ENCODE data around the gene UPK3B.
"Not testable (repeated sequence)": the region's sequence is repeated elsewhere in the genome, so short reads cannot be mapped to it uniquely, and the experiment has no call there.

The UPK3B gene

DNA sequence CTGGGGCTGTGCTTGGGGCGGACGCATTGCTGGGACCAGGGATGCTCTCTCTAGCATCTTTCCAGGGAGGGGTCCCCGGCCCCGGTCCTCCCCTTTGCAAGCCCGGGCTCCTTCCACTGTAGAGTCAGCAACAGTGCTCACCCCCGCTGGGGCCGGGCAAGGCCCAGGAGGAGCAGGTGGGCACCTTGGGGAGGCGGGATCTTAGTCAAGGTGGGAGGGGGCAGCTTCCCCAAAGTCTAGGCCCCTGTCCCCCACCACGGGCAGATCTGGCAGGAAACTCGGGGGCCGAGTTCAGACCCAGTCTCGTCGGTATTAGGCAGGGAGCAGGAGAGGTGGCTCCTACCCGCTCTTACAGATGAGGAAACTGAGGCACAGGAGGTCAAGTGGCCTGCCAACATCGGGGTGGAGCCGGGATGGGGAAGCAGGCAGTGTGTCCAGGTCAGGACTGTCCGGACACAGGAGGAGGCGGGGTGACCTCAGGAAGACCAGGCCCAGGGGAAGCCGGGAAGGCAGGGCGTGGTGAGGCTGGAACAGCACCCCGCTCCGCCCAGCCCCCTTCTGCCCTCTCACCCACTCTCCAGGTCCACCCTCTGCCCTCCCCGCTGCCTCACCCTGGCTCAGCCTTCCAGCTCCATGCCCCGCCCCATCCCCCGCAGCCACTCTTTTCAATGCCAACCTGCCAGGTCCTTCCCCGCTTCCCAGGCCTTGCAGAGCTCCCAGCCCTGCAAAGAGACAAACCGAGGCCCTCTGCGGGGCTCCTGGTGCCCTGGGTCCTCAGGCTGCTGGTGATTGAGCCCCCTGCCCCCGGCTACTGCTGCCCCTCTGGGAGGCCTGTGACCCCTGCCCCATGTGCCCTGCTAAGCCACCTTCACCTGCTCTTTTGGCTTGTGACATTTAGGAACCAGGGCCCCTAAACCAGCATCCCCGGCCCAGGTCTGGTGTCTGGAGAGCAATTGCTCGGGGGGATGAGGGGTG, 1.8 kb downstream of the UPK3B start:
- H3K27me3 ChIP-seq (replicated peaks; ENCODE audit: control insufficient read depth, insufficient read depth, low read length); DNase-seq (ENCODE audit: extremely low read depth, insufficient read length); H3K36me3 ChIP-seq (ENCODE audit: control insufficient read depth, insufficient read depth, low read length); H3K4me3 ChIP-seq (replicated peaks; ENCODE audit: low read depth, low read length): not testable (repeated sequence)

DNA sequence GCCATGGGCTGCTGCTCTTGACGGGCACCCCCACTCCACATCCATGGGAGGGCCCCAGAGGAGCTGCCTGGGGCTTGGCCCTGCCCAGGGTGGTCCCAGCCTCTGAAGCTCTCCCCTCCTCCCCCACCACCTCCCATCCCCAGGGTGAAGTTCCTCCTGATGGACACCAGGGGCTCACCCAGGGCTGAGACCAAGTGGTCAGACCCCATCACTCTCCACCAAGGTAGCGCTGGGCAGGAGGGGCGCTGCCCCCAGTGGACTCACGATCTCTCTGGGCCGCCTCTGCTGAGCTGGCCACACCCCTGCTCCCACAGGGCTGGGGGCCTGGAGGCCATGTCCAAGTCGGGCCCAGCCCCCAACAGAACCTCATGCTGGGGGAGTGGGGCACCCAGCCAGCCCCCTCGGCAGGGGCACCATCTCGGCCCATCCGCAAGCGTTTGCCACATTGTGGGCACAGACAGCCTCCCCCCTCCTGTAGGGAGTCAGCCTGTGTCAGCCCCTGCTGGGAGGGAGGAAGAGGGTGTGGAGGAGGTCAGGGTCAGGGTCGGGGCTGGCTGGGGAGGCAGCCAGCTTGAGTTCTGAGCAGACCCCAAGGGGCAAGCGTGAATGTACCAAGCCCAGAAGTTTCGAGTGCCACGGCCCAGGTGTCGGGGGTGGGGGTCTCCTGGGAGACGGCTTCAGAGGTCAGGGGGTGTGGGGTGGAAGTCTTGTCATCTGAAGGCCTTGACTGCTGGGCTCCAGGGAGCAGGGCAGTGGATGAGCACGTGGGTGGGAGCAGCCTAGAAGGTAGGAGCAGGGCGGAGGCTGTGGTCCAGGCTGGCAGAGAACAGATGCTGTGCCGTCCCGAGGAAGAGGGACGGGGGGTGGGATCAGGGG, 2.8 kb downstream of the UPK3B start:
- TF ChIP-seq, protein P1, sequence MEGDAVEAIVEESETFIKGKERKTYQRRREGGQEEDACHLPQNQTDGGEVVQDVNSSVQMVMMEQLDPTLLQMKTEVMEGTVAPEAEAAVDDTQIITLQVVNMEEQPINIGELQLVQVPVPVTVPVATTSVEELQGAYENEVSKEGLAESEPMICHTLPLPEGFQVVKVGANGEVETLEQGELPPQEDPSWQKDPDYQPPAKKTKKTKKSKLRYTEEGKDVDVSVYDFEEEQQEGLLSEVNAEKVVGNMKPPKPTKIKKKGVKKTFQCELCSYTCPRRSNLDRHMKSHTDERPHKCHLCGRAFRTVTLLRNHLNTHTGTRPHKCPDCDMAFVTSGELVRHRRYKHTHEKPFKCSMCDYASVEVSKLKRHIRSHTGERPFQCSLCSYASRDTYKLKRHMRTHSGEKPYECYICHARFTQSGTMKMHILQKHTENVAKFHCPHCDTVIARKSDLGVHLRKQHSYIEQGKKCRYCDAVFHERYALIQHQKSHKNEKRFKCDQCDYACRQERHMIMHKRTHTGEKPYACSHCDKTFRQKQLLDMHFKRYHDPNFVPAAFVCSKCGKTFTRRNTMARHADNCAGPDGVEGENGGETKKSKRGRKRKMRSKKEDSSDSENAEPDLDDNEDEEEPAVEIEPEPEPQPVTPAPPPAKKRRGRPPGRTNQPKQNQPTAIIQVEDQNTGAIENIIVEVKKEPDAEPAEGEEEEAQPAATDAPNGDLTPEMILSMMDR (IDR thresholded peaks at IDR 0.05; ENCODE audit: insufficient read depth, low read length, poor library complexity, severe bottlenecking) = peak; percentile 24
- Histone ChIP-seq H3K27me3 (replicated peaks; ENCODE audit: control insufficient read depth, insufficient read depth, low read length) (no peaks in the 10 kb centered on the region), H3K36me3 (ENCODE audit: control insufficient read depth, insufficient read depth, low read length) (no peaks in the 10 kb centered on the region), H3K4me3 (replicated peaks; ENCODE audit: low read depth, low read length) (no peak overlapping the region)
- no peak for DNase-seq (ENCODE audit: extremely low read depth, insufficient read length)

DNA sequence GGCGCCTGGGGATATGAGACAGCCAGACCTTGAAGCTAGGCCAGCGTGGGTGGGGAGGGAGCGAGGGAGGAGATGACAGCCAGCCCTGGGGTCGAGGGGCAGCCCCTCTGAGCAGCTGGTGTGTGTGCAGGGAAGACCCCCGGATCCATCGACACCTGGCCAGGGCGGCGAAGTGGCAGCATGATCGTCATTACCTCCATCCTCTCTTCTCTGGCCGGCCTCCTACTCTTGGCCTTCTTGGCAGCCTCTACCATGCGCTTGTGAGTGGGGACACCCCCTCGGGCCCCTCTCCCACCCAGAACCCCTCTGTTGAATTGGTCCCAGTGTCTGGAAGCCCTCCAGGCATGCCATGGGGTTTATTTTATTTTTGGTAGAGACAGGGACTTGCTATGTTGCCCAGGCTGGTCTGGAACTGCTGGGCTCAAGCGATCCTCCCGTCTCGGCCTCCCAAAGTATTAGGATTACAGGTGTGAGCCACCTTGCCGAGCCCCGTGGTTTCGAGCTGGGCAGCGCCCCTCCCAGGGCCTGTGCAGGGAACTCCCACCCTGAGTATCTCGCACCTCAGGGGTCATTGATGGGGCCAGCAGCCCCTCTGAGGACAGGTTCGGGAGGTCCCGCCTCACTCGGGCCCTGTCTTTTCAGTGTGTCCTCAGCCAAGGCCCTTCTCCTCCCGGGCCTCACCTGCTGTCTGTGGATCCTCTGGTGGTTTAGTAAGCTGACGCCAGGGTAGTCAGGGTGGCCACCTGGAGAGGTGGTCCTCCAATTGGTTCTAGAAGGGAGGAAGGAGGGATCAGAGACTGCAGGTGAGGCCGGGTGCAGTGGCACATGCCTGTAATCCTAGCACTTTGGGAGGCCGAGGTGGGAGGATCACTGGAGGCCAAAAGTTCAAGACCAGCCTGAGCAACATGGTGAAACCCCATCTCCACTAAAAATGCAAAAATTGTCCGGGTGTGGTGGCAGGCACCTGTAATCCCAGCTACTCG, 3.8 kb downstream of the UPK3B start:
- TF ChIP-seq, protein P1 (IDR thresholded peaks at IDR 0.05; ENCODE audit: insufficient read depth, low read length, poor library complexity, severe bottlenecking) = no peak
- Histone ChIP-seq H3K4me3 (replicated peaks; ENCODE audit: low read depth, low read length) (no peak overlapping the region), H3K27me3 (replicated peaks; ENCODE audit: control insufficient read depth, insufficient read depth, low read length) (no peaks in the 10 kb centered on the region), H3K36me3 (ENCODE audit: control insufficient read depth, insufficient read depth, low read length) (no peaks in the 10 kb centered on the region)
- no peak for DNase-seq (ENCODE audit: extremely low read depth, insufficient read length)

DNA sequence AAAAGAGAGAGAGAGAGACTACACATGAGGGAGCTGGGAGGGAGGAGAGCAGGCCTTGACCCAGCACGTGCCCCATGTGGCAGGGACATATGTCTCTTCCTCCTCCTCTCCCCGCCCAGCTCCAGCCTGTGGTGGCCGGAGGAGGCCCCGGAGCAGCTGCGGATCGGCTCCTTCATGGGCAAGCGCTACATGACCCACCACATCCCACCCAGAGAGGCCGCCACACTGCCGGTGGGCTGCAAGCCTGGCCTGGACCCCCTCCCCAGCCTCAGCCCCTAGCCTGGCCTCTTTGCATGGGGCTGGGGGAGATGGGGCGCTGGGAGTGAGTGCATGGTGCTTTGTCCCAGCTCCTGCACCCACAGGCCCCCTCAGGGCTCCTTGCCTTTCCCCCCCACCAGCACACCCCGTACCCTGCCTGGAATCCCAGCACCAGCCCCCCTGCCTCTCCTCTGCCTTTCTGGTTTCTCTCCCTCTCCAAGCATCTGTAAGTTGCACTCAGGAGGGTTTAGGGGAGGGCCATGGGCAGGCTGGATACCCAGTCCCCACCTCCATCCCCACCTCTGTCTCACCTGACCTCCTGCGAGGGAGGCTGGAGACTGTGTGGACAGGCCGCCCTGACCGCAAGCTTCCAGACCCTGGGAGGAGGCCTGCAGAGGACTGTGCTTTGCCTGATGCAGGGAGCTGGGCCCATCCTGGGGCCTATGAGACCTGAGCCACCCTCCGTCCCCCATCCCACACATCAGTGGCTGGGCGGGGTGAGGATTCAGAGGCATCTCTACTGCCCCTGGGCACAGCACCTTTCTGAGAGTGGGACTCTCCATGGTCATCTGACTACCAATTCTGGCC, 4.8 kb downstream of the UPK3B start:
- no peaks in the 10 kb centered on the region for H3K36me3 ChIP-seq (ENCODE audit: control insufficient read depth, insufficient read depth, low read length)
- H3K27me3 ChIP-seq (replicated peaks; ENCODE audit: control insufficient read depth, insufficient read depth, low read length) = no peaks in the 10 kb centered on the region
- H3K4me3 ChIP-seq (replicated peaks; ENCODE audit: low read depth, low read length) = no peak overlapping the region
- no peak for DNase-seq (ENCODE audit: extremely low read depth, insufficient read length)
- TF ChIP-seq, protein P1 (IDR thresholded peaks at IDR 0.05; ENCODE audit: insufficient read depth, low read length, poor library complexity, severe bottlenecking) = no peak

DNA sequence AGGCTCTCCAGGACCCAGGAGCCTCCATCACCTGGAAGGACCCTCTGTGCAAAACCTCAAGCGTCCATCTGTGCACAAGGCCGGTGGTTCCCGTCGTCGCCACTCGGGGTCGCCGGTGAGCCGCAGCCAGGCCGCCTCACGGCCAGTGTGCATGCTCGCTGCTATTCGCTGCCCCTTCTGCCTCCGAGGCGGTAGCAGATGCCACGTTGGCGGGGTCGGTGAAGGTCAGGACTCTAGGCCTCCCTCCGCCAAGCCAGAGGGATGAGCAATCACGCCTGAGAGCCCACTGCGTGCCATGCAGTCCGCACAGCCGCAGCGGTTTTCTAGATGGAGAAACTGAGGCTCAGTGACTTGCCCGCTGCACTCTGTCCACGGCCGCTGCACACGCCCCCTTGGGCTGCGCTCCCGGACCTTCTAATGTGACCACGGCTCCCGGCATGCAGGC, 5.7 kb downstream of the UPK3B start:
- Histone ChIP-seq H3K4me3 (replicated peaks; ENCODE audit: low read depth, low read length) (no peak overlapping the region), H3K27me3 (replicated peaks; ENCODE audit: control insufficient read depth, insufficient read depth, low read length) (no peaks in the 10 kb centered on the region), H3K36me3 (ENCODE audit: control insufficient read depth, insufficient read depth, low read length) (no peaks in the 10 kb centered on the region)
- DNase-seq (ENCODE audit: extremely low read depth, insufficient read length) = peak; percentile 71
- TF ChIP-seq, protein P1 (IDR thresholded peaks at IDR 0.05; ENCODE audit: insufficient read depth, low read length, poor library complexity, severe bottlenecking) = peak; percentile 78

DNA sequence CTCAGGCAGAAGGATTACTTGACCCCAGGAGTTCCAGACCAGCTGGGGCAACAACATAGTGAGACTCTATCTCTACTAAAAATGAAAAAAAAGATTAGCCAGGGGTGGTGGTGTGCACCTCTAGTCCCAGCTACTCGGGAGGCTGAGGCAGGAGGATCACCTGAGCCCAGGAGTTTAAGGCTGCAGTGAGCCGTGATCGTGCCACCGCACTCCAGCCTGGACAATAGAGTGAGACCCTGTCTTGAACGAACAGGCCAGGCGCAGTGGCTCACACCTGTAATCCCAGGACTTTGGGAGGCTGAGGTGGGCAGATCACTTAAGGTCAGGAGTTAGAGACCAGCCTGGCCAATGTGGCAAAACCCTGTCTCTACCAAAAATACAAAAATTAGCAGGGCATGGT, 6.6 kb downstream of the UPK3B start:
- H3K27me3 ChIP-seq (replicated peaks; ENCODE audit: control insufficient read depth, insufficient read depth, low read length); H3K36me3 ChIP-seq (ENCODE audit: control insufficient read depth, insufficient read depth, low read length); H3K4me3 ChIP-seq (replicated peaks; ENCODE audit: low read depth, low read length); DNase-seq (ENCODE audit: extremely low read depth, insufficient read length): not testable (repeated sequence)

DNA sequence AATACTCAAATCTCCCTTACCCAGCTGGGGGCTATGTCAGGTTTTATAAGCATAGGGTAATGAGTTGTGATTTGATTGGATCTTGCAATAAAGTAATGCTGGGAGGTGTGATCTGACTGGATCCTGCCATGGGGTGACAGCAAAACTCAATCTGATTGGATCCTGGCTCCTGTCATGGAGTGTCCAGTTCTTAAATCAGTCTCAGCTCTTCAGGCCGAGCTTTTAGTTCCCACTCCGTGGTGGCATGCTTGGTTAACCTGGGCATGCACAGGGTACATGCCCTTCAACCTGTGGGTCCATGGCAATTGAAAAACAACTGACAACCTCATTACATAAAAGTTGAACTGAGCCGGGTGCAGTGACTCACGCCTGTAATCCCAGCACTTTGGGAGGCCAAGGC, 15.8 kb downstream of the UPK3B start:
- not testable (repeated sequence) for H3K27me3 ChIP-seq (replicated peaks; ENCODE audit: control insufficient read depth, insufficient read depth, low read length); H3K36me3 ChIP-seq (ENCODE audit: control insufficient read depth, insufficient read depth, low read length); H3K4me3 ChIP-seq (replicated peaks; ENCODE audit: low read depth, low read length); DNase-seq (ENCODE audit: extremely low read depth, insufficient read length)

DNA sequence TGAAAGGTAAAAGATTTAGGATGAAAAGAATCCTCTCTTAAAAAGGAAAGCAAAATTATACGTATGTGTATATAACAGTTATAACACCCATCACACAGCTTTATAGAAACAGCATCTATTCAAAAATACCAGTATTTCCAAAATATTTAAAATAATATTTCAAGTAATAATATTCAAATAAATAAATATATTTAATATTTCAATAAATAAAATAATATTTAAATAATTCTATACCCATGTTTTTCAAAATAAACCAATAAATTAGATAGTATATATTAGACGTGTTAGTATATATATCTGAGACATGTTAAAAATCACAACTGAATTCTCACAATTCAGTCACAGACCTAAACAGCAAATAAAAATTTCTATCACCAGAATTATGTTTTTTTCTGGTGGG, 21.3 kb downstream of the UPK3B start:
- H3K4me3 ChIP-seq (replicated peaks; ENCODE audit: low read depth, low read length); H3K27me3 ChIP-seq (replicated peaks; ENCODE audit: control insufficient read depth, insufficient read depth, low read length): not testable (repeated sequence)

More for the DNA sequence above, 21.3 kb downstream of the UPK3B start:
- not testable (repeated sequence) for DNase-seq (ENCODE audit: extremely low read depth, insufficient read length); H3K36me3 ChIP-seq (ENCODE audit: control insufficient read depth, insufficient read depth, low read length)
